Stimulated activated CD4-positive, alpha-beta T cell treated with anti-CD3 and anti-CD28 coated beads, Interleukin-4, amount 100 ng/mL, for 48 hours (primary cell): Measurements from ENCODE around the gene TANC1.

ENCODE experiments used
- DNase-seq, 2 donors: peaks; one replicate each; pipeline ENCODE4 v3.0.0-alpha.2; 2020; ENCODE audit warnings: low read depth in 2 of 2

The TANC1 gene

DNA sequence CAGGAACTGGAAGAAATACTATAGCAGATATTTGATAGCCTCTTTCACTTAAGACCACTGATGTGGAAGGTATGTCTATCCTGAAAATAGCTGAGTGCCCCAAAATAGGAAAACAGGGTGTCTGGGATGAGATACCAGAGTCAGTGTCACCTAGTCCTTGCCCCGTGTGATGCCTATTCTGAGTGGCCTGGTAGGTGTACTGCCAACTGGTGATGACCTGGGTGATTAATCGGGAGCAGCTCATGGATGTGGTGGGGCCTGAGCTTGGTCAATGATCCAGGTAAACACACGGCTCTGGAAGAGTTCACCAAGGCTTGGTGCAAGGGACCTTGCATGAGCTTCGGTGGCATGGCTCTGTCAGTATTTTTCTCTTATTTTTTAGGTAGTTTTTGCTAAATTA, 95.2 kb downstream of the TANC1 start:
- no peak for DNase-seq

DNA sequence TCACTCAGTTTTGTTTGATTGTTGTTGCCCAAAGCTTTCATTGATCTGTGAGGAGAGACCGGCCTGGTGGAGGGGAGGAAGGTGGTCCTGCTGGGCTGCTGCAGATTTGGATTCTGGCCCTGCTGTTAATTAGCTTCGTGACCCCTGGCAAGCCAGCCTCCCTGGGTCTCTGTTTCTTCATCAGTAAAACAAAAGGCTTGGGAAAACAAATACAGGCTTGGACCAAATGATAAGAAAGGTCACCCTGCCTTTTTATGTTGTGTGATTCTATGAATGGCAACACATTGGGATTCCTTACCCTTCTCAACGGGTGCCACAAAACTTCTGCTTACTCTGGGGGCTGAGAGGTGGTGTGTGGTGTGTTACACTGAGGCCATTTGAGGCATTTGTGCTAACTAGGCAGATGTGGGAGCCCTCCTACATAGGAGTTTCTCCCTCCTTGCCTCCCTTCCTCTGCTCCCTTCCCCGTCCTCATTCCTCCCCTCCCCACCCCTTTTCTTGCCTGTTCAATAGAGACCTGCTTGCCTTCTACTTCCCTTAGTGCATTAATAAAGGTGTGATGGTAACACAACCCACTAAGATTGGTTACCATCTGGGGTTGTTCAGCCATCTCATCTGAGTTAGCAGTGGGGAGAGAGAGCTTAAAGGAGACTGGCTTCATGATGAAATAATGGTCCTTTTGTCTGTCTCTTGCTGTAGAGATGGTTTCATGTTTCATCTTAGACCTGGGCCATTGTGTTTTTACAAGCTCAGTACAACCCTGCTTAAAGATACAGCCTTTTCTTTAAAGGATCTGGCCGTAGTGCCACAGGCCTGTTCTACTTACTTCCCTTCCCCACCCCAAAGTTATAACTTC, 96.2 kb downstream of the TANC1 start:
- DNase-seq = no peak

DNA sequence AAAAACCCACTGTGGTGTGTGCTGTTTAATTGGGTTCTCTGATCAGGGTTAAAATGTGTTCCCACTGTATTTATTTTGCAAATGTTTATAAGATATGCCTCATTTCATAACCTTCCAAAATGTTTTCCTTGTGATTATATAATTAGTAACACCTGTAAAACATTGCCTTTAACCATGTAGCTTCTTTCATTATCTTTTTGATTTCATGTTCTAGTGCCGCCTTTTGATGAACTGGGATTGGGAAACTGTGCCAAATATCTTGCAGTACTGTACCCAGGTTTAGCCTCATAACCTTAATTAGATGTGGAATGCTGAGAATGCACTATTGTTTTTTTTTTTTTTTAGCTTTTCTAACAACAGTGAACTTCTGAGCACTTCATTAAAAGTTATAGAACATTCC, 96.9 kb downstream of the TANC1 start:
- DNase-seq = no peak

DNA sequence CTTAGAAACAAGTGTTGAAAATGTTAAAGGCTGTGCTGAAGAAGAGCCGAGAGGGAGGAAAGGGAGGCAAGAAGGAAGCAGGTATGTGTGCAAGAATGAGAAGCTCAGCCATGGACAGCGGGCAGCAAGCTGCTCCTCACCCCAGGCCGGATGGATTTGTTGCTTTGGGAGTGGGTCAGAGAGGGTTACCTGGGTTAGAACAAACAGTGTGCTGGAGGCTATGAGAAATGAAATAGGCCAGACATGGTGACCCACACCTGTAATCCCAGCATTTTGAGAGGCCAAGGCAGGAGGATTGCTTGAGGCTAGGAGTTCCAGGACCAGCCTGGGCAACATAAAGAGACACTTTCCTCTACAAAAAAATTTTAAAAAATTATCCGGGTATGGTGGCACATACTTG, 97.5 kb downstream of the TANC1 start:
- DNase-seq = no peak

DNA sequence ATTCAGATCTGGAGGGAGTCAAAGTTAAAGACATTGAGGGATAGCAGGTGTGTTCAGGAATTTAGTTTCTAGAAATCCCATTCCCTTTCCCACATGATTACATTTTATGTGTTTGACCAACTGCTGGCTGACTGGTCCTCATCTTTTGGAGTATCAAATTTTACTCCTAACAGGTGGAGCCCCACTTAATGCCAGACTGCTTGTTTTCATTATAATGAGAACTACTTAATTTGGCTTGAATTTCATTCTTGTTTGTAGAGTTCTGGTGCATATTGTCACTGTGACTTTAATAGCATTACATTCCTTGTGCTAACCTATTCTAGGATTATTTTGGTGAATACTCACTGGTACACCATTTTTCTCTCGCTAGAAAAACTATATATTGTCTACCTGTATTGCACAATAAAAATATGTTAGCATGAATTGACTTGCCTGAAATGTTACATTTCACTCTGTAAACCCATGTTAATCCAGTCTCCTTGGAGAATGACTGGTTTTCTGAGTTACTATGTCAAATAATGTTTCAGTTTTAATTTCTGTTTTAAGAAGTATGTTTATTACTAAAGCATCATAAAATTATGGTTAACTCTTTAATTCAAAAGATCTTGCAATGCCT, 98.2 kb downstream of the TANC1 start:
- DNase-seq = no peak

DNA sequence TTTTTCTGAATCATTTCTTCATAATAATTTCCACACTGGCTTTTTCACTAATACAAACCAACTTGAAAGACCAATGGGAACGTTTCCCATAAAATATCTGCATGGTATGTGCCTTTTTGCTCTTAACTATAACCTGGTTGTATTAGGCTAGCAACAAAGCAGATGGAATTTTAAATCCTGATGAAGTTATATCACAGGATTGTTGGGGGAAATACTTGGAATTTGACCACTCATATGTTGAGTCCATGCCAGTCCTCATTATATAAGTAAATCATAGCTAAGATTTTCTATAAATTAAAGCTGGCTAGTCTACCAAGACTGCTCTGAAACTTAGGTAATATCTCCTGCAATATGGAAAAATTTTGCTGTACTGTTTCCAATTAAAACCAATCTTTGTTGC, 99.5 kb downstream of the TANC1 start:
- no peak for DNase-seq

DNA sequence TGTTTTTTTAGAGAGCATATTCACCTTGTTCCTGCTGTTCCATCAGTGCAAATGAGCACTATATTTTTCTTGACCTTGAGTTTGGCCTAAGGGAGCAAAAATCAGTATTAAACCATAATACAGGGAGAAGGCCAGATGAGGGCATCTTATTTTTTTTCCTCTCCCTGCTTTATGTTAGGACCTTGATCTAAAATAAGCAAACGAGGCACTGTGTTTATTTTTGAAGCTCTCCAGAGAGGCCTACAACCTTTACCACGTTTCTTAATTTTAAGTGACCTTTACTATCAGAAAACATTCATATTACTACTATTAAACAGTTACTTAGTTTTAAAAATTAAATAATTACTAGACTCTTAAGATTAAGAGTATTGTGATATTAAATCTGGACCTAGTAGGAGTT, 100.8 kb downstream of the TANC1 start:
- DNase-seq = no peak

DNA sequence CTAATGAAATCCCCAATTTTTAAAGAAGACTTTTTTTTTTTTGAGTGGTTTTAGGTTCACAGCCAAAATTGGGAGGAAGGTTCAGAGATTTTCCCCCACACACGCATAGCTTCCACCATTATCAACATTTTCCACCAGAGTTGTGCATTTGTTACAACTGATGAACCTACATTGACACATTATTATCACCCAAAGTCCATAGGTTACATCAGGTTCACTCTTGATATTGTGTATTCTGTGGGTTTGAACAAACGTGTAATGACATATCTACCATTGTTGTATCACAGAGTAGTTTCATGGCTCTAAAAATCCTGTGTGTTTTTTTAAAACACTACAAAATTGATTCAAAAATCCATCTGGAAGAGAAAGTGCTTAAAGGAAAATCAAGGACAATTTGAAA, 101.8 kb downstream of the TANC1 start:
- no peak for DNase-seq

DNA sequence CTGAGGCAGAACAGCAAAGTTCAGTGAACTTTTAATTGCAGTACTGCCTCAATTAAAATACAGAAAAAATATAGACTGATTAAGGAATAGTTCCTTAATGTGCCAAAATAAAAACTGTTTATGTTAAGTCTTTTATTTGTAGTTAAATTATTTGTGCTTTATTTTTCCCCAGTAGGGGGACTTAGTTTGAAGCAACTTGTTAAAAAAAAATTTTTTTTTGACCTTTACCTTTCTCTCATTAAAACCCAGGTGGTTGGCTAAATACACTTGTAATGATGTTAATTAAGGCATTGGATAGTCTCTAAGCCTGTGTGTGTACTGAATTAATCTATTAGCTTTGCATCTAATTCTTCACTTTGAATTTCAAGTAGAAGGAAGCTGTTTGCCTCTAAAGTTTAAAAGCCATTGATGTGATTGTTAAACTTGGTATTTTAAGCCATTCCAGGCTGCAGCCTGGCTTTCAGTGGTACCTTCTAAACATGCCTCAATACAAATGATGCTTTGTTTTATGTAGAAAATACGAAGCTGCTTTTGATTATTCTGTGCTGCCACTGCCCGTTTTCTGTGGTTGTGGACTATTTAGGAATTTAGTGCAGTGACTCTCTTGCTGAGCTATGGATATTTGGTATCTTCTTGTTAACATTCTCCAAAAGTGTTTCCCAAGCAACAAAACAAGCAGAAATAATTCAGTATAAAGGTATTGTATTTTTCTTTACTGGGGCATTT, 102.9 kb downstream of the TANC1 start:
- no peak for DNase-seq

DNA sequence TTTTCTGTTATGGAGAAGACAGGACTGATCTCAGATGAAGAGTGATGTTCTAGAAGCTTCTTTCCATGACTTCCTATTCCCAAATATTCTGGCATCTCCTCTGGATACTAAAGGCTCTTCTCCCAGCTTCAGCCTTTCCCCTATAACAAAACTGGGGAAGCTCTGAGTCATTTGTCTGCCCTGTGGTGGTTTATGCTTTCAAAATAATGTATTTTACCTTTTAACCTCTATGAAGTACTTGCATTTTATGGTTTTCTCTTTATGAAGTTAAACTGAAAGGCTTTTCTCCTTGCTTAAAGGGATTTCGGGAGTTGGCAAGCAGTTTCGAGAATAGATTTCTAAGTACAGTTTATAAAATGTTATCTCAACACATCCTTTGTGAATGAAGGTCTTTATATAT, 104.4 kb downstream of the TANC1 start:
- no peak for DNase-seq

DNA sequence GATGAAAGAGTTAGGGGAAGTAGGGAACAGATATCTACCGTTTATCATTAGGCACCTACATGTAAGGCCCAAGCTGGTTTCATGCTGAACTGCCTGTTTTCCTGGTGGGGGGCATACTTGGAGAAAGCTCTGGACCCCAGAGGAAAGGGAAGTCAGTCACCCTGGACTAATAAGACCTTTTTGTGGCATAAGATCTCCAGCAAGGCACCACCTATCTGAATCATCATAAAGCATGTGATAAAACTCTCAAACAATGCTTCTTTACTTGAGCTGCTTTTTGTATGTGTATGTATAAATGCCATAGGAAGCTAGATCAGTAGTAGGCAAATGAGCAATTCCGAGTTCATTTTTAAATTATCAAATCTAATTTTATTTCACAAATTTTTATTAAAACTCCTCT, 104.8 kb downstream of the TANC1 start:
- no peak for DNase-seq

DNA sequence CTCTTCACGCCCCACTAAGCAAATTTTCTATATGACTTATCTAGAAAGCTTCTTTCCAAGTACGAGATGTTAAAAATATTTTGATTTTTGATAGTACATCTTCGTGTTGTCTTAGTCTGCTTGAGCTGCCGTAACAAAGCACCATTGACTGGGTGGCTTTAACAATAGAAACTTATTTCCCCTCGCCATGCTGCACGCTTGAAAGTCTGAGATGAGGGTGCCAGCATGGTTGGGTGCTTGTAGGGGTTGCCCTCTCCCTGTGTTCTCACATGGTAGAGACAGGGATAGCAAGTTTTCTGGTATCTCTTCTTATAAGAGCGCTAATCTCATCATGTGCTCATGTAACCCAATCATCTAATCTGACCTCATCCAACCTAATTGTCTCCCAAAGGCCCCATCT, 106.2 kb downstream of the TANC1 start:
- no peak for DNase-seq

DNA sequence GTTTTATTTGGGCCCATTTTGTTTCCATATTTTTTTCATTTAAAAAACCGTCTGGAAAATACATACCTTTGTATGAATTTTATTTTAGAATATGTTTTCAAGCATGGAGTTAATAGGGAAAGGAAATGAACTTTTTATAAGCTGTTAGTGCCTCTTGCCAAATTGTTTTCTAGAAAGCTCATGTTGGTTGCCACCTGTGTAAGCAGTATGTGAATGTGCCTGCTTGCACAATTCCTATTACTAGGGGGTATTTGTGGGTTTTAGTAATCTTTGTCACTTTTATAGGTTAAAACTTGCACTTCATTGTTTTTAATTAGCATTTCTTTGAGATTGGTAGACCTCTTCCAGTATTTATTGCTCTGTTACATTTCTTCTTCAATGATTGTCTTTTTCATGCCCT, 107.3 kb downstream of the TANC1 start:
- no peak for DNase-seq

DNA sequence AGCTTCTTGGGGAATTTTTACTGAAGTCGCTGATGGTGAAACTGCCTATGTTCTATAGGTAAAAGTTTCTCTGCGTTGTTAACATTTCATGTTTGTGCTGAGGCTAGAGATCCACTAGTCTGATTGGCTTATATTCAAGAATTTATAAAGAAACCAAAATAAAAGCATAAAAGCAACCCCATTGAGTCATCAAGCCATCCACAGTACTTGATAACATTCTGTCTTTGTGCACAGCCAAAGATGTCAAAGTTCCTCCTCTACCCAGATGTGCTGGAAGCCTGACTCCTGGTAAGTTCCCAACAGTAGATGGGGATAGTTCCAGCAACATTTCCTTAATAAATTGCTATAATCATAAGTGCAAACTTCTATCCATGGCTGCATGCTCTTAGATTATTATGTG, 107.8 kb downstream of the TANC1 start:
- DNase-seq = no peak

DNA sequence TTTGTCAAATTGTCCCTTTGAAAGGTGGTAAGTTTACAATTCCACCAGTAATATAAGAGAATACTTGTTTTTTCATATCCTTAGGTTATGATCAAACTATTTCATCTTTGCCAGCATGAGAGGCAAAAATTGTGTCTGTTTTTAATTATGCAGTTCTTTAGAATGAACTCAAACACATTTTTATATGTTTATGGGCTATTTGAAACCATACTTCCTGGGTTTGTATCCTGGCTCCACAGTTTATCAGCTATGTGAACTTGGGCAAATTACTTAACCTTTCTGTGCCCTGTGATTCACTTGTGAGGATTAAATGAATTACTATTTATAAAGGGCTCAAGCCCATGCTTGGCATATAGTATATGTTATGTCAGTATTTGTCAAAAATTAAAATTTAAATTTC, 109.4 kb downstream of the TANC1 start:
- no peak for DNase-seq

DNA sequence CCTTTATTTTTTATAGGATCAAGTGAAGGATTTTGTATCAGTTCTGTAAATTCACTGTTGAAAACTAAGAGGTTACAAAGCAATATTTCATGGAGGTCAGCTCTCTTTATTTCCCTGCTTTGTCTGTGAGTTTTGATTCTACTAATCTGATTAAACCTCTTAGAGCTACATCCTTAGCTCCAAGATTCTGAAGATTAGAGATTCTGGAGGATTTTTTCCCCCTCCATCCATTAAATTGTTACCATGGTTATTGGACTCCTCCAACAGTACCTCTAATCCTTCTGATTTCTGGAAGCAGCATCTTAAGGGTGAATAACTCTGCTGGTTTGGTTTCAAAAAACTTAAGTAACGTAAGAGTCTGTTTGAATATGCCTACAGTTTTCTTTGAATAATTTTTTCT, 110.0 kb downstream of the TANC1 start:
- no peak for DNase-seq

DNA sequence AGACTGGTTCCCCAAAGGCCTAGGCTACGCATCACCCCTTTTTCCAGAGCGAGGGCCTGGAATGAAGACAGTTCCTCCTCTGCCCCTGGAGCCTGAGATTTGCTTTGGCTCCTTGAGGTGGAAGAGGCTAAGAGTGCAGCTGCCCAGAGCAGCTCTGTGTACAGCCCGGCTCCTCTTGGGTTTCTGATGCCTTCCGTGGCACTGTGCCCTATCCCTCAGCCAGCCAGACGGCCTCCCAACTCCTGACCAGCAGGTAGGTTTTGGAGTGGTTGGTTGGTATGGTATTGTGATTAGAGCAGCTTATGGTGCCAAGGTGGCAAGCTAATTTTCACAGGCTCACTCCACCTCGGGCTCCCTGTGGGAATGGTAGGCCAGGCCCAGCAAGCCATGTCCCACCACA, 112.2 kb downstream of the TANC1 start:
- DNase-seq = no peak

DNA sequence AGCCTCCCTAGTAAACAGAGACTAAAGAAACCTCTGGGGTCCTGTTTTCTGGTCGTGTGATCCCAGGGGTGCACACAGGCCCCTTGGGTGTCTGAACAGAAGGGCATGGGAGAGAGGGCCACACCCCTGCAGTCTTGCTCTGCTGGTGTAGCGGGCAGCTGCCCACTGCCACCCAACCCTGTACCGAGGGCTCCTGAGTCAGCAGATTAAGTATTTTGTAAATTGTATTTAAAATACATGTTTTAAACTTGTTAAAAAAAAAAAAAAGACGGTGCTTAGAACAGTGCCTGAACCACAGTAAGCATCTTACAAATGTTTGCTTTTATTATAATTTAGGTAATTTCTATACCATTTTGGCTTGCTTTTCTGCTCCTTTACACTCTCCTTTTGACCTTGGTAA, 113.7 kb downstream of the TANC1 start:
- DNase-seq = no peak

DNA sequence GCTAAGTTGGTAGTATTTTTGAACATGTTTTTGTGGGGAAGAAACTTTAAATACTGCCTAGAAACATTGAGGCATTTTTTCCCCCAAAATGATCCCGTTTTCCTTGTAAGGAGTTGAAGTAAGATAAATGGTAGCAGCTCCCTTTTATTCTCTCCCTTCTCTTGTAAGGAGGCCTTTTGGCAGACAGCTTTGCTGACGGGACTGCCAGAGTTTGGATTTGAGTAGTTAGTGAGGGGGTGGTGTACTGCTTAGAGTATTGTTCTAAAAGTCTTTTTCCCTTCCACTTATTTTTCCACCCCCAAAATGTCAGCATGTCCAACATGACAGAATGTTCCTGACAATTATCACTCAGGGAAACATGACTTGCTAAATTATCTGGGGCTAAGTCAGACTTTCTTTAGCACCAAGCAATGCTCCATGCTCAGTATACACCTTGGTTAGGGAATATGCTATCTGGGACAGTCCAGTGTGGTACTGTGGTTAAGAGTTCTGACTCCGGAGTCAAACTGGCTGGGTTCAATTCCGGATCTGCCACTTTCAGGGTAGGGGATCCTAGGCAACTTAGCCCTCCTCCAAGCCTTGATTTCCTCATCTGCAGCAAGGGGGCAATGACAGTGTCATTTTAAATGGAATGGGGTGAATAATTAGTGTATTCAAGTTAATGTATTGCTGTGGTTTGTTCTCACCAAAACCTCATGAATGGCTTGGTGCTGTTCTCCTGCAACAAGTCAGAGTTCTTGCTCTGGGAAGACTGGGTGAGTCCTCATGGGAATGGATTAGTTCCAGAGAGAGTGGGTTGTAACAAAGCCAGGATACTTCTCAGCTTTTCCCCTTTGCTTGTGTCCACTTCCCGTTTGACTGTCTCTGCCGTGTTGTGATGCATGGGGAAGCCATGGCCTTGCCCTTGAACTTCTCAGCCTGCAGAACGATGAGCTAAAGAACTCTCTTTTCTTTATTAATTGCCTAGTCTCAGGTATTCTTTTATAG, 116.2 kb downstream of the TANC1 start:
- DNase-seq = no peak

DNA sequence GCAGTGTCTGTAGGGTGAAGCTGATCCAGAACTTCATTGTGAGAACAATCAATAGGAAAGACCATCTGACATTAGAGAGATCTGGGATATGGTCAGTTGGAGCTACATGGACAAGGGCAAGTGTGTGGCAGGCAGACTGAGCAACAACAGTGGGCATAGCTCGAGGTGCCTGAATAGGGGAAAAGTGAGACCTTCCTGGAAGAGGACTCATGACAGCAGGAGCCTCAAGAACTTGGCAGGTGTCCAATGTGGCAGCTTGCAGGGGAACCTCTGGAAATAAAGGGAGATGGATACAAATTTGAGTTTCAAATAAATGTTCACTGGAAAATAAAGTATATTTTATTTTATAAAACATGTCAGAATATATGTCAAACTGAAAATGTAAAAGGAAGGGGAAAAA, 117.9 kb downstream of the TANC1 start:
- DNase-seq = no peak

DNA sequence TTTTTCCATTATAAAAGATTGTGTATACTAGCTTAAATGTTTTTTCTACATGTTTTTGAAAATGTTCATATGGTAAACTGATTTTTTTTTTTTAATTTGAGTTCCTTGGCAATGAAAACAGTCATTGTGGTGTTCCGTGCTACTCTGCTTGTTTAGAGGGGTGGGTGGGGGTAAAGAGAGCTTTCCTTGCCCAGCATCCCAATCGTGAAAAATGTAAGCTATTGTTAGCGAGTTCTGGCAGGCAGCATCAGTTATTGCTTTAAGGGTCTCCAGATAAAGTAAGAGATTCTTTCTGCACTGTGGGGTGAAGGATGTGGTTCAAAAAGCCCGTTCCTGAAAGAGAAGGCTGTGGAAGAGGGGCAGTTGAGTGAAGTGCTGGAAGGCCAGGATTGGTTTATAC, 118.4 kb downstream of the TANC1 start:
- no peak for DNase-seq

DNA sequence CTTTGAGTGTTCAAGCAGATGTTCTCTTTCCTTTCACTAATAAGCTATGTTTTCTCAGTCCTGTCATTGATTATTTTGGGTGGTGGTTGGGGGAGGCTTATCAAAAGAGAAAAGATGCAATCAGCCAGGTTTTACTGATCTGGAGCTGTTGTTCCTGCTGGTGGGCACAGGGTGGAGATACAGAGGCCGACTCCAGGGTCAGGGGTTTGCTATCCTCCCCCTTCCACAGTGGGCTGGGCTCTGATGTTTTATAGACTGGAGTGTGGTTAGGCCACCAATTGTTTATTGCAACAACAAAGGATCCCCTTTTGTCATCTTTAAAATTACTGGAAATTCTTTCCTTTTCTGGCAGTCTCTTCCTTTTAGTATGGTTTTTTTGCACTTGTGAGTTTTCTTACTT, 120.5 kb downstream of the TANC1 start:
- no peak for DNase-seq
